GM13977 (cell line): Measurements from ENCODE around the gene THNSL1.

Experiments
- DNase-seq: peaks from one replicate; pipeline ENCODE4 v3.0.0; 2012; ENCODE audit warnings: low spot score
- in situ Hi-C: fragments of 300-500 bp; cut with MboI; formaldehyde crosslinking; loops from one replicate; pipeline ENCODE4 v1.12.0; 2022; ENCODE audit warnings: low sequenced_read_pairs, low pct_unique_long_range_greater_than_20kb, mixed read lengths, inconsistent platforms; ENCODE audit not compliant: unreplicated experiment
- TF ChIP-seq, protein P1 (sequence below): IDR thresholded peaks from 2 replicates; pipeline ENCODE4 v1.5.1; 2012; ENCODE audit warnings: mild to moderate bottlenecking, control low read depth; ENCODE audit not compliant: insufficient read depth; ENCODE audit errors: extremely low read depth, missing control alignments

THNSL1 gene

DNA sequence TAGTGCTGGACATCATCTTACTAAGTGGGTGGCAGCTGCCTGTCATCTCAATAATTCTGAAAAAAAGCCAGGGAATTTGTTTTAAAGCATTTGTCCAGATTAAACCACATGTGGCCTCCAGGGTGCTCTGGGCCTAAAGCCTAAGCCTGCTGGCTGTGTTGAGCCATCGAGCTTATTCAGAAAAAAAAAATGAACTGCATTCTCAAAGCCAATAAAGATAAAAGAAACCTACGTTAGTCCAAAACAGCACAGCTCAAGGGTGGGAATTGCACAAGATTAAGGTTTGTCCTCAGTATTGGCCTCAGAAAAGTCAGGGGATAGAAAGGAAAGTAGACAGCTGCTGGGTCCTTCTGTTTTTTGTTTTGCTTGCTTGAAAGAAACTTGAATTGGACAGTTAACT, 41.4 kb upstream of the THNSL1 start:
- no peak for DNase-seq
- TF ChIP-seq, protein P1, sequence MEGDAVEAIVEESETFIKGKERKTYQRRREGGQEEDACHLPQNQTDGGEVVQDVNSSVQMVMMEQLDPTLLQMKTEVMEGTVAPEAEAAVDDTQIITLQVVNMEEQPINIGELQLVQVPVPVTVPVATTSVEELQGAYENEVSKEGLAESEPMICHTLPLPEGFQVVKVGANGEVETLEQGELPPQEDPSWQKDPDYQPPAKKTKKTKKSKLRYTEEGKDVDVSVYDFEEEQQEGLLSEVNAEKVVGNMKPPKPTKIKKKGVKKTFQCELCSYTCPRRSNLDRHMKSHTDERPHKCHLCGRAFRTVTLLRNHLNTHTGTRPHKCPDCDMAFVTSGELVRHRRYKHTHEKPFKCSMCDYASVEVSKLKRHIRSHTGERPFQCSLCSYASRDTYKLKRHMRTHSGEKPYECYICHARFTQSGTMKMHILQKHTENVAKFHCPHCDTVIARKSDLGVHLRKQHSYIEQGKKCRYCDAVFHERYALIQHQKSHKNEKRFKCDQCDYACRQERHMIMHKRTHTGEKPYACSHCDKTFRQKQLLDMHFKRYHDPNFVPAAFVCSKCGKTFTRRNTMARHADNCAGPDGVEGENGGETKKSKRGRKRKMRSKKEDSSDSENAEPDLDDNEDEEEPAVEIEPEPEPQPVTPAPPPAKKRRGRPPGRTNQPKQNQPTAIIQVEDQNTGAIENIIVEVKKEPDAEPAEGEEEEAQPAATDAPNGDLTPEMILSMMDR, result no peak
- in situ Hi-C loops, result no loop called here

DNA sequence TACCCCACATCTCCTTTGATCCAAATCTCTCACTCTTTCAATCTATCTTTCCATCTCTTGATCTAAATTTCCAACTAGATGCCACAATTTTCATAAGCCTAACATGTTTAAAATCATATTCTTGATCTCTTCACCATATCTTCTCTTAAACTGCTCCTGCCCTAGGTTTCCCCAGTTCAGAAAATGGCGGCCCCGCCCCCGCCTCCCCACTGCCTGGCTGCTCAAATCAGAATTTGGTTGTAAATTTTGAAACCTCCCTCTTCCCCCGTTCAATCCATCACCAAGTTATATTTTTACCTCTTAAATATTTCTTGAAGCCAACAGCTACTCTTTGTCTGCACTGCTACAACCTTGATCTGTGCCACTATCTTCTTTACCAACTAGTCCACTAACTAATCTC, 36.7 kb upstream of the THNSL1 start:
- DNase-seq, result no peak
- in situ Hi-C loops, result no loop called here
- TF ChIP-seq, protein P1, result no peak

DNA sequence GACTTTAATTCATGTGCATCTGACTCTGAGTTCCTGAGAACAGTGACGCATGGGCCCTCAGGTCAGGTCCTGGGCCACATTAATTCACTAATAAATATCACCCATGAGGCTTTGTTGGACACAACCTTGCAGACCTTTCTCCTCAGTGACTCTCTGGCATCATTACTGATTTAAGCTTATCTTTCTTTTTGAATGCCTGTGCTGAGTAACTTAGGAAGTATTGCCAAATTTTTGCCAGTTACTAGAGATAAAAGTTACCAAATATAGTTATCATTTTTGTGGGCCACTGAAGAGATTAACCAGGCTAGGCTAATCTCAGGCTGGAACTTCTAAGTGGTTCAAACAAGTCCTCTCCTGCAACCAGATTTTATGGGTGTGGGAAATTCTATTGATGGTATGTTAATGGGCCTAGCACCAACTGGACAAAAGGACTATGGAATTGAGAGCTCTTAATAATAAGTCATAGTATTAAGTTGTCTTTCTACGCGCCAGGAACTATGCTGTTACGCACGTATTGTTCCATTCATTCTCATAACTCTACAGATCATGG, 35.2 kb upstream of the THNSL1 start:
- TF ChIP-seq, protein P1, result no peak
- in situ Hi-C loops, result no loop called here
- no peak for DNase-seq

DNA sequence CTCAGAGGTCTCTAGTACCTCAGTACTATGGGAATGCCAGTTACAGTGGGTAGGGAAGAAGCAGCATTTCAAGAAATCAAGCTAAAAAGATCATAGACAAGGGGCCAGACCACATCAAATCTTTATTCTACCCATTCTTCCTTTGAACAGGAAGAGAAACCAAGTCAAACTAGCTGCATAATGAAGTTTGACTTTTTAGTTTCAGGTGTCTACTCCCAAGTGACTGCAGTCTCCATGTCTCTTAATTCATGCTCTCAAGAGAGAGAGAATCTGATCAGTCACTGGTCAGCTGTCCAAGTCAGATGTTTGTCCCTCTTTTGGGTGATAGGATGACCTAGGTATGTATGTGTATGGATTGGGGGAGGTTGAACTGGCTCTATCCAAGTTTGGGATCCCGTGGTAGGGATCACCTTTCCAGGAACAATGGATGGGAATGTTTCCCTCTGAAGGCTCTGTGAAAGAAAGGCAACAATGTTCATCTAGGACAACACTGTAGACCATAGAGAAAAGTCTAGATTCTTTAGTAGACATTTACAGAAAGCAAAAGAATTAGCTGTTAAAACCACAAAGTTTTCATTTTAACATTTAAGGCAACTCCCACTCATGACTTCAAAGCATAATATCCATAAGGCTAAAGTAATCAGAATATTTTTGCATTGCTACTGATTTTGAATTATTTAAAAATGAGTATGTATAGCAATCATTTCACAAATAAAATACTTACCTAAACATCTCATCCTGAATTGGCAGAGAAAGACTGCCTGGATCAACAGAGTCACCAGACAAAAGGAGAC, 33.9 kb upstream of the THNSL1 start:
- DNase-seq, result peak; percentile 7
- in situ Hi-C loops, result no loop called here
- TF ChIP-seq, protein P1, result no peak

GRCh38 chr10:24983130-24983529, 33.3 kb upstream of the THNSL1 start:
- DNase-seq, result no peak
- TF ChIP-seq, protein P1, result no peak
- in situ Hi-C loops, result no loop called here

- no peak for DNase-seq
- TF ChIP-seq, protein P1, result no peak
- in situ Hi-C loops, result no loop called here
Observed at GRCh38 chr10:24983946-24984345, 32.5 kb upstream of the THNSL1 start.
